Neural crest cell (in vitro differentiated cells): ENCODE measurements around the gene KLHDC2. TPM values are rescaled to one million over a fixed set of nuclear protein-coding genes. Genes with fewer than 3 reads are reported as not detected.
A peak's percentile ranks its signal among the peaks of the same experiment; 100 is the strongest.
"Not testable (repeated sequence)": the region's sequence is repeated elsewhere in the genome, so short reads cannot be mapped to it uniquely, and the experiment has no call there.

ENCODE experiments used
- DNase-seq: peaks from one replicate; pipeline ENCODE4 v3.0.0; 2021; ENCODE audit warnings: low read depth, mixed read lengths, low spot score
- H3K27ac Mint-ChIP-seq: one replicate; pipeline ENCODE4 v1.8.0; 2021; ENCODE audit warnings: mild to moderate bottlenecking, mixed read lengths; ENCODE audit not compliant: unreplicated experiment
- H3K27me3 Mint-ChIP-seq: 2 replicates; pipeline ENCODE4 v1.8.0; 2021; ENCODE audit warnings: low read depth, mild to moderate bottlenecking, mixed read lengths
- H3K36me3 Mint-ChIP-seq: 2 replicates; pipeline ENCODE4 v1.8.0; 2021; ENCODE audit warnings: low read depth, mild to moderate bottlenecking, mixed read lengths
- H3K4me1 Mint-ChIP-seq: 2 replicates; pipeline ENCODE4 v1.8.0; 2021; ENCODE audit warnings: mixed read lengths
- H3K4me3 Mint-ChIP-seq: one replicate; pipeline ENCODE4 v1.8.0; 2021; ENCODE audit warnings: mild to moderate bottlenecking, mixed read lengths
- H3K9me3 Mint-ChIP-seq: 2 replicates; pipeline ENCODE4 v1.8.0; 2021; ENCODE audit warnings: mixed read lengths
- CTCF ChIP-seq: fragments of 200-600 bp; sonication (generic); conservative IDR thresholded peaks from 2 replicates; pipeline ENCODE4 v1.5.0; 2021; ENCODE audit warnings: antibody characterized with exemption, mild to moderate bottlenecking
- total RNA-seq: library from RNA; stranded (reverse); gene quantifications from 2 replicates; pipeline ENCODE4 v1.2.1, GENCODE V29; 2021

The KLHDC2 gene
- total RNA-seq, 1 donor from 2014 or later, result 36.1 TPM

- H3K27me3 Mint-ChIP-seq, result no peaks in the 10 kb centered on the region
- no peaks in the 10 kb centered on the region for H3K36me3 Mint-ChIP-seq
- no peak for TF ChIP-seq CTCF
- H3K9me3 Mint-ChIP-seq, result no peaks in the 10 kb centered on the region
- H3K4me1 Mint-ChIP-seq, result no peaks in the 10 kb centered on the region
- DNase-seq, result no peak
- no peak overlapping the region for H3K27ac Mint-ChIP-seq
- no peak overlapping the region for H3K4me3 Mint-ChIP-seq
Observed at GRCh38 chr14:49745191-49745590, 22.8 kb upstream of the KLHDC2 start.

- H3K27me3 Mint-ChIP-seq, H3K27ac Mint-ChIP-seq, H3K4me1 Mint-ChIP-seq, H3K4me3 Mint-ChIP-seq, H3K9me3 Mint-ChIP-seq, H3K36me3 Mint-ChIP-seq, DNase-seq: not testable (repeated sequence)
Observed at GRCh38 chr14:49746476-49746875, 21.5 kb upstream of the KLHDC2 start.

GRCh38 chr14:49754570-49755097 lies 13.3 kb upstream of the KLHDC2 start:
- Mint-ChIP-seq H3K36me3 (no peaks in the 10 kb centered on the region), H3K4me1 (peaks cover 4% of the 10 kb centered on the region), H3K9me3 (peaks cover 3% of the 10 kb centered on the region), H3K27ac (no peak overlapping the region), H3K27me3 (peaks cover 3% of the 10 kb centered on the region), H3K4me3 (no peak overlapping the region)
- DNase-seq, result no peak
- TF ChIP-seq CTCF, result no peak

DNA sequence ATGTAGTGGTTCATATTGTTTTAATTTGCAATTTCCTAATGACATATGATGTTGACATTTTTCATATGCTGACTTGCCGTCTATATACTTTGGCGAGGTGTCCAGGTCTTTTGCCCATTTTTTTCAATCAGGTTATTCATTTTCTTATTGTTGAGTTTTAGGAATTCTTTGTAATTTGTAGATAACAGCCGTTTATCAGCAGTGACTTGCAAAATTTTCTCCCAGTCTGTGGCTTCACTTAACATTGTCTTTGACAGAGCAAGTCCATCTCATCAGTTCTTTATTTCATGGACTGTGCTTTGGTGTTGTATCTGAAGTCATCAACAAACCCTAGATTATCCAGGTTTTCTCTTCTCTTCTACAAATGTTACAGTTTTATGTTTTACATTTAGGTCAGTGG lies 12.6 kb upstream of the KLHDC2 start:
- peaks cover 4% of the 10 kb centered on the region for H3K4me1 Mint-ChIP-seq
- no peak for DNase-seq
- TF ChIP-seq CTCF, result no peak
- H3K9me3 Mint-ChIP-seq, result peaks cover 3% of the 10 kb centered on the region
- peaks cover 8% of the 10 kb centered on the region for H3K27me3 Mint-ChIP-seq
- no peak overlapping the region for H3K4me3 Mint-ChIP-seq
- H3K27ac Mint-ChIP-seq, result no peak overlapping the region
- no peaks in the 10 kb centered on the region for H3K36me3 Mint-ChIP-seq

- Mint-ChIP-seq H3K36me3 (no peaks in the 10 kb centered on the region), H3K27me3 (peaks cover 8% of the 10 kb centered on the region), H3K4me3 (no peak overlapping the region), H3K9me3 (no peaks in the 10 kb centered on the region), H3K4me1 (peaks cover 4% of the 10 kb centered on the region), H3K27ac (no peak overlapping the region)
- no peak for DNase-seq
- no peak for TF ChIP-seq CTCF
Observed at GRCh38 chr14:49761839-49762551, 6.0 kb upstream of the KLHDC2 start.

GRCh38 chr14:49766839-49767238 lies 1.1 kb upstream of the KLHDC2 start:
- Mint-ChIP-seq H3K27ac (peak overlapping the region; percentile 98), H3K9me3 (no peaks in the 10 kb centered on the region), H3K36me3 (no peaks in the 10 kb centered on the region), H3K4me1 (peaks cover 37% of the 10 kb centered on the region), H3K4me3 (peak overlapping the region; percentile 93), H3K27me3 (no peaks in the 10 kb centered on the region)
- TF ChIP-seq CTCF, result no peak
- DNase-seq, result no peak
